B cell (primary cell): ENCODE measurements around the gene FLVCR1. TPM values are rescaled to one million over a fixed set of nuclear protein-coding genes. Genes with fewer than 3 reads are reported as not detected.

Source experiments
- ATAC-seq: fragments of 200-7000 bp; cut with Tn5 transposase; one replicate; pipeline ENCODE4 v1.10.0; 2021; ENCODE audit warnings: low read depth, mild to moderate bottlenecking, moderate number of reproducible peaks, moderate library complexity
- CTCF ChIA-PET: fragments of 350-600 bp; sonication (Branson Sonifier 250); formaldehyde crosslinking; loops from one replicate; lab custom pipeline; 2021; ENCODE audit warnings: antibody characterized with exemption, inconsistent platforms; lab: Charles Lee
- POLR2A ChIA-PET: fragments of 350-600 bp; sonication (Branson Sonifier 250); formaldehyde crosslinking; loops from one replicate; lab custom pipeline; 2021; ENCODE audit warnings: antibody characterized with exemption; lab: Charles Lee
- DNase-seq: peaks from one replicate; pipeline ENCODE4 v3.0.0; 2013
- H2AFZ ChIP-seq: 2 replicates; pipeline ENCODE4 v1.6.1; 2012; ENCODE audit warnings: mild to moderate bottlenecking, low read depth, low read length; ENCODE audit not compliant: insufficient read depth, poor library complexity, severe bottlenecking
- H3K27ac ChIP-seq, 2 donors: 1 replicate in 1 of 2; 2 replicates in 1 of 2; pipeline ENCODE4 v1.5.1; 2012 to 2013; ENCODE audit warnings: low read length in 2 of 2, mild to moderate bottlenecking in 2 of 2, moderate library complexity in 1 of 2
- H3K27me3 ChIP-seq, 4 experiments: fragments of 200-600 bp in 1 of 4; sonication (generic) in 1 of 4; replicated peaks in 1 of 4; 1 replicate in 2 of 4; 2 replicates in 2 of 4; pipeline versions ENCODE4 v1.6.1 to v1.7.0; 2013 to 2016; ENCODE audit warnings: low read length in 3 of 4, mild to moderate bottlenecking in 2 of 4, mixed read lengths in 1 of 4, moderate library complexity in 1 of 4; ENCODE audit not compliant: insufficient read depth in 4 of 4, control insufficient read depth in 3 of 4; ENCODE audit errors: control extremely low read depth in 1 of 4
- H3K36me3 ChIP-seq, 2 experiments: replicated peaks in 1 of 2; 1 replicate in 1 of 2; 2 replicates in 1 of 2; pipeline versions ENCODE4 v1.6.1 to v1.7.1; 2013; ENCODE audit warnings: low read length in 1 of 2; ENCODE audit not compliant: insufficient read depth in 2 of 2, control insufficient read depth in 1 of 2; ENCODE audit errors: control extremely low read depth in 1 of 2, extremely low read depth in 1 of 2
- H3K4me1 ChIP-seq, 2 donors: fragments of 200-600 bp in 1 of 2; sonication (generic) in 1 of 2; 1 replicate in 1 of 2; 2 replicates in 1 of 2; pipeline versions ENCODE4 v1.5.1 to v1.6.1; 2013 to 2017; ENCODE audit warnings: low read length in 2 of 2; ENCODE audit not compliant: control insufficient read depth in 2 of 2, insufficient read depth in 2 of 2
- H3K4me2 ChIP-seq: replicated peaks from 2 replicates; pipeline ENCODE3; 2012; ENCODE audit warnings: mild to moderate bottlenecking, low read depth, low read length; ENCODE audit not compliant: poor library complexity, severe bottlenecking
- H3K4me3 ChIP-seq, 5 experiments: fragments of 200-600 bp in 1 of 5; sonication (generic) in 1 of 5; 1 replicate in 3 of 5; 2 replicates in 2 of 5; pipeline versions ENCODE4 v1.5.1 to v1.7.0; 2011 to 2016; ENCODE audit warnings: low read length in 4 of 5, mild to moderate bottlenecking in 4 of 5, low read depth in 2 of 5, control low read depth in 1 of 5, moderate library complexity in 1 of 5; ENCODE audit not compliant: insufficient read depth in 1 of 5; ENCODE audit errors: control extremely low read depth in 1 of 5, extremely low read depth in 1 of 5
- H3K79me2 ChIP-seq: fragments of 200-600 bp; sonication (generic); one replicate; pipeline ENCODE4 v1.6.0; 2016; ENCODE audit warnings: low read length; ENCODE audit not compliant: control insufficient read depth, insufficient read depth
- H3K9ac ChIP-seq: fragments of 200-600 bp; sonication (generic); 2 replicates; pipeline ENCODE4 v1.6.1; 2017; ENCODE audit warnings: mild to moderate bottlenecking, low read length, moderate library complexity
- H3K9me3 ChIP-seq, 3 donors: one replicate each; pipeline versions ENCODE4 v1.6.1 to v1.7.1; 2013; ENCODE audit warnings: low read length in 2 of 3; ENCODE audit not compliant: control insufficient read depth in 2 of 3, insufficient read depth in 1 of 3; ENCODE audit errors: control extremely low read depth in 1 of 3
- H4K20me1 ChIP-seq: 2 replicates; pipeline ENCODE4 v1.6.0; 2012; ENCODE audit warnings: mild to moderate bottlenecking, low read length; ENCODE audit not compliant: insufficient read depth, control insufficient read depth, poor library complexity, severe bottlenecking
- H3K27ac Mint-ChIP-seq: one replicate; pipeline ENCODE4 v1.8.0; 2021; ENCODE audit warnings: mixed read lengths
- H3K27me3 Mint-ChIP-seq: one replicate; pipeline ENCODE4 v1.8.0; 2021; ENCODE audit warnings: mixed read lengths
- H3K4me1 Mint-ChIP-seq: one replicate; pipeline ENCODE4 v1.8.0; 2021; ENCODE audit warnings: mixed read lengths
- H3K4me3 Mint-ChIP-seq: one replicate; pipeline ENCODE4 v1.8.0; 2021; ENCODE audit warnings: mixed read lengths
- H3K9me3 Mint-ChIP-seq: one replicate; pipeline ENCODE4 v1.8.0; 2022; ENCODE audit warnings: mixed read lengths; ENCODE audit not compliant: insufficient read depth
- EZH2 ChIP-seq: IDR thresholded peaks from 2 replicates; pipeline ENCODE4 v1.6.1; 2012; ENCODE audit warnings: borderline replicate concordance, low read depth, mild to moderate bottlenecking, moderate library complexity, low read length; ENCODE audit not compliant: insufficient read depth, poor library complexity, severe bottlenecking
- WGBS: methylation state at CpG from one replicate; pipeline ENCODE4 v1.1.5; 2013; ENCODE audit warnings: missing lambda C conversion rate; ENCODE audit not compliant: insufficient coverage; 5-methylcytosine and 5-hydroxymethylcytosine counted together
- intact Hi-C: fragments of 100-400 bp; cut with micrococcal nuclease; formaldehyde crosslinking; loops from one replicate; pipeline ENCODE4 v1.10.0; 2022
- polyA plus RNA-seq: library from polyadenylated mRNA; depleted of rRNA; stranded (reverse); fragments of >200 nt; gene quantifications from 2 replicates; pipeline ENCODE4 v1.2.3, GENCODE V29; 2012
- total RNA-seq, 2 donors: library from RNA; stranded (reverse); fragments of 120-200 nt in 1 of 2; gene quantifications; 1 replicate in 1 of 2; 2 replicates in 1 of 2; pipeline versions ENCODE4 v1.2.3 to v1.2.4, GENCODE V29; 2013 to 2022
- TF ChIP-seq, protein P1 (sequence below): fragments of 200-600 bp; IDR thresholded peaks from one replicate; pipeline ENCODE4 v1.8.0; 2022; ENCODE audit warnings: antibody characterized with exemption, mild to moderate bottlenecking

The FLVCR1 gene
- total and polyA plus RNA-seq, 2 donors (not counting 1 experiment from before 2014, with no cell fraction given) = 3.9 to 19.2 TPM

DNA sequence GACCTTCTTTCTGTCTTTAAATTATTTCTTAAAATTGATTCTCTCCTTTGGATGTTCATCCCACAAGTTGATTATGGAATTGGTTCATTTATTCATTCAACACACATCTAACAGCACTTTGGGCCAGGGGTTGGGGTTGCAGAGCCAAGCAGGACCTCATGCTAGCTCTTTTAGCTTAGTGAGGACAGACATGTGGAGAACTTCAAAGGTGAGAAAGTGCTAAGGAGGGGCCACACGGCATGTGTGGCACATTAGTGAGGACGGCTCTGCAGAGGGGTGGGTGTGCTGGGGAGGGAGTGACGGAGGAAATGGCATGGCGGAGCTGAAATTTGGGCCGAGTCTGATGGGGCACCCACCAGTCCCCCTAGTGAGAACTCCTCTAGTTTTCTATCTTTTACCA is 59.8 kb downstream of the FLVCR1 start:
- no peak overlapping the region for H3K27ac Mint-ChIP-seq
- H3K9me3 Mint-ChIP-seq = no peaks in the 10 kb centered on the region
- peaks cover 14% of the 10 kb centered on the region for H3K27me3 Mint-ChIP-seq
- Histone ChIP-seq H3K4me2 (no peak overlapping the region), H3K79me2 (no peaks in the 10 kb centered on the region), H3K27me3 (peaks cover 0 to 5% (median 1%) of the 10 kb centered on the region in 4 experiments), H3K4me3 (no peak overlapping the region), H3K36me3 (no peaks in the 10 kb centered on the region), H3K9ac (no peak overlapping the region), H3K9me3 (no peaks in the 10 kb centered on the region), H4K20me1 (no peaks in the 10 kb centered on the region), H3K27ac (no peak overlapping the region), H2AFZ (no peak overlapping the region), H3K4me1 (peaks cover 0 to 4% of the 10 kb centered on the region in 2 donors)
- WGBS = 100% methylated on average over 2 of the region's 5 CpGs
- DNase-seq (no peak), ATAC-seq (no peak)
- TF ChIP-seq, protein P1, sequence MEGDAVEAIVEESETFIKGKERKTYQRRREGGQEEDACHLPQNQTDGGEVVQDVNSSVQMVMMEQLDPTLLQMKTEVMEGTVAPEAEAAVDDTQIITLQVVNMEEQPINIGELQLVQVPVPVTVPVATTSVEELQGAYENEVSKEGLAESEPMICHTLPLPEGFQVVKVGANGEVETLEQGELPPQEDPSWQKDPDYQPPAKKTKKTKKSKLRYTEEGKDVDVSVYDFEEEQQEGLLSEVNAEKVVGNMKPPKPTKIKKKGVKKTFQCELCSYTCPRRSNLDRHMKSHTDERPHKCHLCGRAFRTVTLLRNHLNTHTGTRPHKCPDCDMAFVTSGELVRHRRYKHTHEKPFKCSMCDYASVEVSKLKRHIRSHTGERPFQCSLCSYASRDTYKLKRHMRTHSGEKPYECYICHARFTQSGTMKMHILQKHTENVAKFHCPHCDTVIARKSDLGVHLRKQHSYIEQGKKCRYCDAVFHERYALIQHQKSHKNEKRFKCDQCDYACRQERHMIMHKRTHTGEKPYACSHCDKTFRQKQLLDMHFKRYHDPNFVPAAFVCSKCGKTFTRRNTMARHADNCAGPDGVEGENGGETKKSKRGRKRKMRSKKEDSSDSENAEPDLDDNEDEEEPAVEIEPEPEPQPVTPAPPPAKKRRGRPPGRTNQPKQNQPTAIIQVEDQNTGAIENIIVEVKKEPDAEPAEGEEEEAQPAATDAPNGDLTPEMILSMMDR = no peak
- no peak for TF ChIP-seq EZH2
- H3K4me1 Mint-ChIP-seq = peaks cover 6% of the 10 kb centered on the region
- H3K4me3 Mint-ChIP-seq = no peak overlapping the region
- CTCF ChIA-PET = no interaction called here
- POLR2A ChIA-PET = no interaction called here
- intact Hi-C loops = no loop called here

DNA sequence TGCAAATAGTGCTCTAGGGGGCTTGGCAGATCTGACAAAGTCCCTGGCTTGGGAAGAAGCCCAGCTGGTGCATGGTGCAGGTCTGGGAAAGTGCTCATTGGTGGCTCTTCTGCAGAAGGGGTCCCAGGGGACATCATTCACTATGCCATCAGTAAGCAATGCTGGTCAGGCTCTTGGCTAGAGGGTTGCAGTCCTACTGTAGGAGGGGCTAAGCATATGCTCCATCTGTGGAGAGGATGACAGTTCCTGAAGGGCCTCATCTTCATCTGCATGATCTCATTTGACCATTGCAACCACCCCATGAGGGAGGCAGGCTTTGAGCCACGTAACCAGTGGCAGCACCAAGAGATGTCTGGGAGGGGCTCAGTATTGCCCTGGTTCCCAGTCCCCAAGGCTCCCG is 60.7 kb downstream of the FLVCR1 start:
- Histone ChIP-seq H3K79me2 (no peaks in the 10 kb centered on the region), H4K20me1 (no peaks in the 10 kb centered on the region), H3K4me2 (no peak overlapping the region), H3K36me3 (no peaks in the 10 kb centered on the region), H3K9me3 (no peaks in the 10 kb centered on the region), H3K4me1 (peaks cover 0 to 4% of the 10 kb centered on the region in 2 donors), H3K27ac (no peak overlapping the region), H2AFZ (no peak overlapping the region), H3K9ac (no peak overlapping the region), H3K4me3 (no peak overlapping the region), H3K27me3 (peaks cover 0 to 5% (median 1%) of the 10 kb centered on the region in 4 experiments)
- ChIA-PET CTCF (no interaction called here), POLR2A (no interaction called here)
- WGBS = no CpG with 5 or more reads among the region's 2 CpGs
- DNase-seq (no peak), ATAC-seq (no peak)
- H3K27ac Mint-ChIP-seq = no peak overlapping the region
- H3K4me3 Mint-ChIP-seq = no peak overlapping the region
- peaks cover 6% of the 10 kb centered on the region for H3K4me1 Mint-ChIP-seq
- no peaks in the 10 kb centered on the region for H3K9me3 Mint-ChIP-seq
- peaks cover 17% of the 10 kb centered on the region for H3K27me3 Mint-ChIP-seq
- no peak for TF ChIP-seq EZH2
- TF ChIP-seq, protein P1 = no peak
- intact Hi-C loops = no loop called here
